Activated T-cell treated with anti-CD3 and anti-CD28 coated beads for 1 hour (primary cell): Measurements from ENCODE around the gene LETM1.
A peak's percentile ranks its signal among the peaks of the same experiment; 100 is the strongest.

Source experiments
- DNase-seq: peaks from one replicate; pipeline ENCODE4 v3.0.0-alpha.2; 2020; ENCODE audit warnings: low read depth

Gene LETM1

GRCh38 chr4:1794809-1795298, 61.1 kb downstream of the LETM1 start:
- DNase-seq, result no peak

- DNase-seq, result no peak
Measured at GRCh38 chr4:1793940-1794808, 61.8 kb downstream of the LETM1 start.

GRCh38 chr4:1793496-1793840, 62.5 kb downstream of the LETM1 start:
- peak; percentile 19 for DNase-seq

- peak; percentile 19 for DNase-seq
Measured at GRCh38 chr4:1792832-1793495, 63.0 kb downstream of the LETM1 start, which contains the start of gene FGFR3. Gene FGFR3 (plus strand): TSS chr4:1793293. CDS start chr4:1793935, 642 bp downstream.

GRCh38 chr4:1792158-1792831, 63.7 kb downstream of the LETM1 start:
- no peak for DNase-seq

GRCh38 chr4:1790005-1790404, 66.0 kb downstream of the LETM1 start:
- DNase-seq, result no peak

GRCh38 chr4:1789552-1789951, 66.4 kb downstream of the LETM1 start:
- no peak for DNase-seq

GRCh38 chr4:1788254-1788973, 67.5 kb downstream of the LETM1 start:
- DNase-seq, result no peak

GRCh38 chr4:1787411-1788077, 68.4 kb downstream of the LETM1 start:
- DNase-seq, result no peak

- DNase-seq, result no peak
Measured at GRCh38 chr4:1786544-1787362, 69.2 kb downstream of the LETM1 start.

- no peak for DNase-seq
Measured at GRCh38 chr4:1785592-1785991, 70.4 kb downstream of the LETM1 start.

GRCh38 chr4:1784789-1785591, 71.0 kb downstream of the LETM1 start:
- no peak for DNase-seq

GRCh38 chr4:1784395-1784788, 71.6 kb downstream of the LETM1 start:
- no peak for DNase-seq

GRCh38 chr4:1783970-1784369, 72.0 kb downstream of the LETM1 start:
- DNase-seq, result no peak

- no peak for DNase-seq
Measured at GRCh38 chr4:1783015-1783414, 72.9 kb downstream of the LETM1 start.

- DNase-seq, result no peak
Measured at GRCh38 chr4:1780435-1780834, 75.5 kb downstream of the LETM1 start.

GRCh38 chr4:1779588-1780382, 76.2 kb downstream of the LETM1 start:
- DNase-seq, result no peak

GRCh38 chr4:1778642-1779392, 77.1 kb downstream of the LETM1 start:
- DNase-seq, result no peak
